ENCODE measurements around the gene ZNF117.
A peak's percentile ranks its signal among the peaks of the same experiment; 100 is the strongest.
"Not testable (repeated sequence)": the region's sequence is repeated elsewhere in the genome, so short reads cannot be mapped to it uniquely, and the experiment has no call there.

Gene ZNF117

DNA sequence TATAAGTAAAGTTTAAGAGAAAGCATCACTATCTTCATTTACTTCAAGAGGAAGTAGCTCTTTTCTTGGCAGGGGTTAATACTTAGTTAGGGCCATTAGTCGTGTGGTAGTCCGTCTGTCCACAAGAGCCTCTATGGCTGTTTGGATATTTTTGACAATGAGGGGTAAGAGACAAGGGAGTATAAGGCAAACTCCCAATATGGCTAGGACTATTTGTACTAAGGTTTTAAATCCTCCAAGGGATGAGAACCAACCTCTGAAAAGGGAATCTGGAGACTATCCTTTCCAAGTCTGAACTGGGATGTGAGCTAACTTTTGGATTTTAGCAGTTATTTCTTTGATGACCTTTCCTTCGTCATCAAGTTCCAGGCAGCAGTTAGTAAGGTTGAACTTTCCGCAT, at the start of gene ZNF117:
Gene ZNF117 (minus strand): TSS at position 101 of the 400 bp plus-strand sequence.
- no peak for DNase-seq

- DNase-seq = peak in 1 of 2 donors; percentile 5
These were observed 47.9 kb upstream of the ZNF117 start for GRCh38 chr7:65038767-65039166.

GRCh38 chr7:65037740-65038688, 47.2 kb upstream of the ZNF117 start:
- DNase-seq = peak; percentile 76 to 87

DNA sequence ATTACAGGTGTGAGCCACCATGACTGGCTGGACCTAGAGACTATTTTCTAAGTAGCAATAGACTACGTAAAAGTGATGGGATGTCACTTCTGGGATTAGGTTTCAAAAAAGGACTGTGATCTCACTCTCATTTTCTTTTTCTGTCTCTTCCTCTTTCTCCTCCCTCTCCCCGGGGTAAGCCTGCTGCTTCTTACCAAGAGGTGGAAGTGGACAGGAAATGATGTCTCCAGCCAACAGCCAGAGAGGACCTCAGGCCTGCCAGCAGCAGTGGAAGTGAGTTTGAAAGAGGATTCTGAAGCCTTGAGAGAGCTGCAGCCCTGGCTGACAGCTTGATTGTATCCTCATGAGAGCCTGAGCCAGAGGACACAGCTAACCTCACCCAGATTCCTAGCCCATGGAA, 45.7 kb upstream of the ZNF117 start:
- DNase-seq = peak in 1 of 2 donors; percentile 2

GRCh38 chr7:65035469-65035868, 44.6 kb upstream of the ZNF117 start:
- DNase-seq = not testable (repeated sequence)

- not testable (repeated sequence) for DNase-seq
These were observed 43.4 kb upstream of the ZNF117 start for GRCh38 chr7:65034120-65034782.

GRCh38 chr7:65033391-65033790, 42.6 kb upstream of the ZNF117 start:
- not testable (repeated sequence) for DNase-seq

DNA sequence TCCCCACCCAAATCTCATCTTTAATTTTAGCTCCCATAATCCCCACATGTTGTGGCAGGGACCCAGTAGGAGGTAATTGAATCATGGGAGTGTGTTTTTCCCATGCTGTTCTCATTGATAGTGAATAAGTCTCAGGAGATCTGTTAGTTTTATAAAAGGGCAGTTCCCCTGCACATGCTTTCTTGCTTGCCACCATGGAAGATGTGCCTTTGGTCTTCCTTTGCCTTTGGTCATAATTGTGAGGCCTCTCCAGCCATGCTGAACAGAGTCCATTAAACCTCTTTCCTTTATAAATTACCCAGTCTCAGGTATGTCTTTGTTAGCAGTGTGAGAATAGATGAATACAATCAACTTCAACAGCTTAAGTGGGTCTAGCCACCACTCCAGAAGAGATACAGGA, 34.2 kb upstream of the ZNF117 start:
- DNase-seq = not testable (repeated sequence)

GRCh38 chr7:65020978-65021377, 30.1 kb upstream of the ZNF117 start:
- DNase-seq = not testable (repeated sequence)

- DNase-seq = not testable (repeated sequence)
These were observed 19.0 kb upstream of the ZNF117 start for GRCh38 chr7:65009881-65010280.

DNA sequence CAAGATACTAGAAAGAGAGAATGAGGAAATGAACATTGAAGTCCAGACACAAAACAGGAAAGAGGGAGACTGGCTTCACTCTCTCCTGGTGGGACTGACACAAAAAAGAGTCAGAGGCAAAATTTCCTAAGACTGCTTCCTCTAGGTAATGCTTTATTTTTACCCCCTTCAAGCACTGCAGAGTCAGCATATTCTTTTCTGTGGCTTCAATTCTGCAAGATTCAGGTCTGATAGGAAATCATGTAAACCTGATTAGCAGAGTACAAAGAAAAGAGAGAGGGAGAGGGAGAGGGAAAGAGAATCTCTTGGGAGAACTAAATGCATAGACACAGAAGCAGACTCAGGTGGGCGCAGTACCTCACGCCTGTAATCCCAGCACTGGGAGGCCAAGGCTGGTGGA, 18.6 kb upstream of the ZNF117 start:
- not testable (repeated sequence) for DNase-seq

DNA sequence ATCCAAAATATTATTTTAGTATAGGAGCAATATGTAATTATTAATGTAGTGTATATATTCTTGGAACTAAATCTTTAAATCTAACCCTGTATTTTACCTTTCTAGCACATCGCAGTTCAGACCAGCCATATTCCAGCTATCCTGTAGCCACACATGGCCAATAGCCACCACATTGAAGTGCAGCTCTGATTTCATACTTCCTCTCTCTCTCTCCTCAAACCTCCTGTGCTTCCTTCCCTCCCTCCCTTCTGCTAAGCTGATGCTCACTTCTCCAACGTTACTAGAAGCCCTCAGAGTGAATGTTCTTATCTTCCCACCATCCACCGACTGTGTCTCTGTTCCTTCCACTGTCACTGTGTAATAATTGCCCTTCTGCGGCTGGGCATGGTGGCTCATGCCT, 16.2 kb upstream of the ZNF117 start:
- DNase-seq = peak in 1 of 2 donors; percentile 34

DNA sequence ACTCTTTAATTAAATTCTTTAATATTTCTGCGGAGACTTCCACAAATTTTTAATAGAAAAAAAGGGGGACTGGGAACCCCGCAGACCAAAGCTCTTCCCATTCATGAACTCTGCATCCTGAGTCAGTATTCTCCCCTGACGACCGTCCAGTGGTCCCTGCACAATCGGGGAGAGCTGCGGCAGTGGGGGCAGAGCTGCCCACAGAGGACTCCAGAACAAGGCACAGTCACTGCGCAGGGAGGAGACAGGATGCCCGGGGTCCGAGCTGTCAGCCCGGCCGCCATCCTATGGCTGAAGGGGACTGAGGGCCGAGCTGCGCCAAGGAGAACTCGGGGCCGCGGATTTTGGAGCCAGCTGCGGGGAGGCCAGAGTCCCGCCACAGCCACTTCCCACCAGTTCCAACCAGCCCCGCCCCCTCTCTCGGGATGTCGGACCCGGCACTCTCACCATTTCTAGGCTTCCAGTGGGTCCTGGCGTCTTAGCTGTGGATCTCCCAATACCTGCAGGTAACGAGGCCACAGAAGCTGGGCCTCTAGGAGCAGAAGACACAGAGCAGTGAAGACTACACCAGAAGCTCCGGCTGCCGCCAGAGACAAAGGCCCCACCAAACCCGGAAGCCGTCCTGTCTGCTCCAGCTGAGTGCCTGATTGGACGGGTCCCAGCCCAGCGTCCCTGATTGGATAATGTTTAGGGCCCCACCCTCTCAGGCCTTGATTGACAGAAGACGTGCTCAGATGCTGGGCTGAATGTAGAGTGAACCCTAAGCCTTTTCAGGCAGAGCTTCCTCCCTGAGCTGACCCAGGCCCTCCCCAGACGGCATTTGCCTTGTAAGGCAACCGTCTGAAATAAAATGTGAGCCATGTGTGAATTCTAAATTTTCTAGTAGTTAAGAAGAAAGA, 15.5 kb upstream of the ZNF117 start, which contains the start of gene ERV3-1:
Gene ERV3-1 (minus strand): TSS at position 594 of the 899 bp plus-strand sequence. CDS start 13,661 bp downstream, outside the sequence.
- DNase-seq = peak; percentile 68 to 89

- no peak for DNase-seq
These were observed 13.7 kb upstream of the ZNF117 start for GRCh38 chr7:65004575-65004974.

DNA sequence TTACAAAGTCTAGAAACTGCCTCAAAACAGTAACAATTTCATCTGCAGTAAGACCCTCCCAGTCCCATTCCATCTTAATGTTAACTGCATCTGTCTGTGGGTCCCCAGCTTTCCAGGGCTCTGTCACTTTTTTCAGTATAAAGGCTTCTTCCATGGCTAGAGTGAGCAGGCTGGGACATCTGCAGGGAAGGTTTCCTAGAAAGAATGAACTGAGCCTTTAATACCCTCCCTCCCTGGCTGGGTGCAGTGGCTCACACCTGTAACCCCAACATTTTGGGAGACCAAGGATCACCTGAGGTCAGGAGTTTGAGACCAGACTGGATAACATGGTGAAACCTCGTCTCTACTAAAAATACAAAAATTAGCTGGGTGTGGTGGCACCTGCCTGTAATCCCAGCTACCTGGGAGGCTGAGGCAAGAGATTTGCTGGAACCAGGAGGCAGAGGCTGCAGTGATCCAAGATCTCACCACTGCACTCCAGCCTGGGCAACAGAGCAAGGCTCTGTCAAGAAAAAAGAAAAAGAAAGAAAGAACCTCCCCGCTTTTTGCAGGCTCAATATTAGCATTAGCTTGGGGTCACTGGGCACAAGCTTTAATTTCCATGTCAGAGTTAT, 12.2 kb upstream of the ZNF117 start:
- no peak for DNase-seq

- DNase-seq = no peak
These were observed 10.5 kb upstream of the ZNF117 start for GRCh38 chr7:65001291-65001814.

- DNase-seq = peak; percentile 9 to 79
These were observed 8.5 kb upstream of the ZNF117 start for GRCh38 chr7:64999165-65000004.

DNA sequence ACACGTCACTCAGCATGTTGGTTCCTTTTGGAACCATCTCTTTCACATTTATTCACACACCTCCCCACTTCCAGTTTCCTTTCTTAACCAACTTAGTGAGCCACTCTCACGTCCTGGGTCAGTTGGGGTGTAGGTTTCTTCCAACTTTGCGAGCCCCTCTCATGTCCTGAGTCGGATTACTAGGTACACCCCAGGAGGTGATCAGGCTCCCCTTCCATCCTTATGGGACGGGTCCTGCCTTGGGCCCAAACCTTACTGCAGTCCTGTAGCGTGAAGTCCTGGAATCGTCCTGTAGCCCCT, 8.0 kb upstream of the ZNF117 start:
- no peak for DNase-seq

DNA sequence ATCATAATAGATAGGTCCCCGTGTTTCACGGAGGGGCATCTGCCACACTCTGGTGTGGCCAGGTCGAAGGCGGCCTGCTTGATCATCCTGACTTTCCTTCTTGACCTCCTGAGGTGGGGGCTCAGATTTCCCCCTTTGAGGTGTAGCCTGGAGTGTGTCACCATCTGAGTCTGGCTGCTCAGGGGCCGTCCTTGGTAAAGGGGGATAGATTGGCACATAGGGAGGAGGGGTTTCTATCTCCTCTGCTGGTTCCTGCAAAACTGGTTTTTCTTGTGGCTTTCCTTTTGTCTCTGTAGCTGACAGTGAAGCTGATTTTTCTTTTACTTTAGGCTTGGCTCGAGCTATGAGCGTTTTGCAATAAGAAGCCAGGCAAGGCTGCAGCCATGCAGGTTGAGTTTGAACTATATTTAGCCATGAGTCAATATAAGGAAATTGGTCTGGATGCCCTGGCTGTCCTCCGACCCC, 7.1 kb upstream of the ZNF117 start:
- DNase-seq = no peak

- no peak for DNase-seq
These were observed 6.5 kb upstream of the ZNF117 start for GRCh38 chr7:64997164-64997908.

Data from bone marrow (tissue), 2 donors.